GM21737 (cell line): ENCODE data around the gene ADGRE3.
"Not testable (repeated sequence)": the region's sequence is repeated elsewhere in the genome, so short reads cannot be mapped to it uniquely, and the experiment has no call there.

Source experiments
- ATAC-seq: cut with Tn5 transposase; IDR thresholded peaks from one replicate; pipeline ENCODE4 v1.9.1; 2021; ENCODE audit warnings: mild to moderate bottlenecking, moderate library complexity; ENCODE audit not compliant: unreplicated experiment

Gene ADGRE3

DNA sequence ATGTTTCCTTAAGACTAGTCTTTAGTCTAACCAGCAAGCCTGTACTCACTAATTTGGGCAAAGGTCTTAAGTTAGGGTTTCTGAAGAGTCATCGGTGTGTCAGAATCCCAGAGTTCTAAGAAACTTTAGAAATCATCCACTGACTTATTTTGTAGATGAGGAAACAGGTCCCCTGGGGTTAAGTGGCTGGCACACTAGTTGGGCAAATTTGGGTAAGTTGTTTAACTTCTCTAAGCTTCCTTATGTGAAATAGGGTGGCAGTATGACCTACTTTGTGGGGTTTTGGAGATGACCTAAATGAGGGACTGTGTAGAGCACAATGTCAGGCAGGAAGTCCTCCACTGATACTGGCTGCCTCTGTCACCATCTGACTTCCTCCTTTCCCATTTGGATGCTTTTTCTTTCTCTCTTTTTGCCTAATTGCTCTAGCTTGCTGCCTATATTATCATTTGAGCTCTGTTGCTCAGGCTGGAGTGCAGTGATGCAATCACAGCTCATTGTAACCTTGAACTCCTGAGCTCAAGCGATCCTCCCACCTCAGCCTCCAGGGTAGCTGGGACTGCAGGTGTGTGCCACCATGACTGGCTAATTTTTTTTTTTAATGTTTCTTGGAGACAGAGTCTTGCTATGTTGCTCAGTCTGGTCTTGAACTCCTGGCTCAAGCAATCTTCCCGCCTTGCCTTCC is 2.3 kb downstream of the ADGRE3 start:
- no peak for ATAC-seq

DNA sequence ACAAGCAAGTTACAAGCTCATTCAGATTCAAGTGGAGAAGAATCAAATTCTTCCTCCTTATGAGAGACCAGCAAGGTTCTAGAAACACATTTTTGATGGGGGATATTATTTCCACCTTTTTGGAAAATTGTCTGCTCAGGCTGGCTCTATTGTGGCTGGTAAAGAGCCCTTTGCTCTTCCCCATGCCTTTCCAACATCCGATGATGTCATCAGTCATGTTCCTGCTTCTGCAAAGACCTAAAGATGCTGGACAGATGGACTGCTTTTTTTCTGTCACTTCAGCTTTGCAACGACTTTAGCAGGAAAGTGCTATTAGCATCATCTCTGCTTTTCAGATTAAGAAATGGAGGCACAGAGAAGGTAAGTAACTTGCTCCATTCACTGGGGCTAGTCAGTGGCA is 4.2 kb downstream of the ADGRE3 start:
- ATAC-seq = no peak

DNA sequence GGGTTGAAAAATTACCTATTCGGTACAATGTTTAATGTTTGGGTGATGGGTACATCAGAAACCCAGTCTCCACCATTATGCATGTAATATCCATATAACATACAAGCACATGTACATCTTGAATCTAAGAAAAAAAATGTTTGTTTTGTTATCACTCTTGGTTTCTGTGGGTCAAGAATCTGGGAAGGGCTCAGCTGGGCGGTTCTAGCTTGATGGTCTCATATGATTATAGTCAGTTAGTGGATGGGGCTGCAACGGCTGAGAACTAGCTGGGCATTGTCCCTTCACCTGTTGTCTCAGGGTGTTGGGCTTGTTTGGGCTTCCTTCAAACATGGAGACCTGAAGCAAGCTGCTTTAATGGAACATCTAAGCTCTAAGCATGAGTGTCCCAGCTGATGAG is 4.7 kb downstream of the ADGRE3 start:
- no peak for ATAC-seq

DNA sequence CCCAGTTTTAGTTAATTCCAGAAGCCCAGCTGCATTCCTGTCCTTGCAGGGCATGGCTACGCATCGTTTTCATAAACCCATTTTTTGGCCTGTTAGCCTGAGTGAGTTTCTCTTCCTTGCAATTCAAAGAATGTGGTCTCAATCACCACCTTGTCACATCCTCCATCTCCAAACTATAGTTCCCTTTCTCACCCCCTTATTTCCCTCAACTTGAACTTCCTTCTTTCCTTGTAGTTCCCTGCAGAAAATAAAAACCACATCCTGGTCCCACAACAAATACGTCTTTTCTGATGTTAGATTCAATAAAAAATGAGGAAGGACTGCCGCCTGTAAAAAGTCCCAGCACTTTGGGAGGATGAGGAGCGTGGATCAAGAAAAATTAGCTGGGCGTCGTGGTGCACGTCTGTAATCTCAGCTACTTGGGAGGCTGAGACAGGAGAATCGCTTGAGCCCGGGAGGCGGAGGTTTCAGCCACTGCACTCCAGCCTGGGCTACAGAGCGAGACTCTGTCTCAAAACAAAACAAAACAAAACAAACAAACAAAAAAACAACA is 13.2 kb downstream of the ADGRE3 start:
- no peak for ATAC-seq

DNA sequence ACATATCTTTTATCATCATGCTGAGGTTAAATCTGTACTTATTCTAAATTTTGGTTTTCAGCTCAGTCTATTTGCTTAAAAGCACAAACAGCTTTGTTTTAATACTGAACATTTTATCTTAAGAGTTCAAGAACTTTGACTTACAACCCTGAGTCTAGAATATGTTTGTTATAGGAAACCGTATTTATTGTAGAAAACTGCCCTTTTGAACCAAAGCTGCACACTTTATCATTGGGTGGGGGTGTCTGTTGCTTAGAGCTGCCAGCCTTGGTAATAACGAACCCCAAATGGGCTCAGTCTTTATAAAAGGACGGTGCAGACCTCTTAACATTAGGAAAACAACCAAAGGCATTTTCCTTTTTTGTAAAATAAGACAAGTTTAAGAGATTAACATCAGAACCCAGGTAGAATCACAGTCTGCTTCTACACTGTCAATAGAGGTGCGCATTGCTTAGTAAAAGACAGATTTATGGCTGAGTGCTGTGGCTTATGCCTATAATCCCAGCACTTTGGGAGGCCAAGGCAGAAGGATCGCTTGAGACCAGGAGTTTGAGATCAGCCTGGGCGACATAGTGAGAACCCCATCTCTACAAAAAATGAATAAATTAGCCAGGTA is 14.7 kb downstream of the ADGRE3 start:
- ATAC-seq = no peak

DNA sequence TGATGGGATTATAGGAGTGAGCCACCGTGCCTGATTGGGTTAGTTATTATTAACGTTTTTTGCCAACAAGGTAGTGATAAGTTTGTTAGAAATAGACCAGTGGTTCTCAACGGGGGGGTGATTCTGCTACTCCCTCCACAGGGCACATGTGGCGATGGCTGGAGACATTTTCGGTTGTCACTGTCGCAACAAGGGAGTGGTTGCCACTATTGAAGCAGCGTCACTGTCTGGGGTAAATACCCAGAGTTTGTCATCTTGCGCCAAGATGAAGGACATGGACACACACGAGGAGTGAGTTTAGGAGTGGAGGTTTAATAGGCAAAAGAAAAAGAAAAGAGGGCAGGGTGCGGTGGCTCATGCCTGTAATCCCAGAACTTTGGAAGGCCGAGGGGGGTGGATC is 18.9 kb downstream of the ADGRE3 start:
- no peak for ATAC-seq

DNA sequence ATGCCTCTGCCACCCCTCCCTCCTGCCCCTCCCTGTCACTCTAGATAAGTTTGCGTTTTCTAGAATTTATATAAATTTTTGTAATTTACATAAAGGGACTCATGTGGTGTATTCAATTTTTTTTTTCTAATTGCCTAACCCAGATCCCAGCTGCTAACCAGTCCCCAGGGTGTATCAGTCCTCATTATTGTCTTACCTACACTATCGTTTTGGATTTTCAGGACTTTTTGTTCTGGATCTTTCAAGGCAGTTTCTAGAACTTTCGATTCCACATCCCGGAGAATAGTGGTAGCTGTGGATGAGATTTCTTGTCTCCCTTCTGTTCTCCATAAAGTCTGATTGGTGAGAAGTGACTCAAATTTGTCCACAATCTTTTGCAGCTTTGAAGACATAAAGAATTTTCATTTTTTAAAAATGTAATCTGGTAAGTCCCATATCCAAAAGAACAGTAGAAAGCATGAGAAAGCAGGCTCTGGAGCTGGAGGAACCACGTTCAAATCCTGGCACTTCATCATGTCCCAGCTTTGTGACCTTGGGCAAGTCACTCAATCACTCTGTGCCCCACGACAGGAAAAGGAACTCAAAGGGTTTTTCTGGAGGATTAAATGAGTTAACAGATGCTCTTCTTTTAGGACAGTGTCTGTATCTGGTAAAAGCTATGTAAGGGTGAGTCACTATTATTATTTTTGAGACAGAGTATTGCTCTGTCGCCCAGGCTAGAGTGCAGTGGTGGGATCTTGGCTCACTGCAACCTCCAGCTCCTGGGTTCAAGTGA is 19.7 kb downstream of the ADGRE3 start:
- no peak for ATAC-seq

DNA sequence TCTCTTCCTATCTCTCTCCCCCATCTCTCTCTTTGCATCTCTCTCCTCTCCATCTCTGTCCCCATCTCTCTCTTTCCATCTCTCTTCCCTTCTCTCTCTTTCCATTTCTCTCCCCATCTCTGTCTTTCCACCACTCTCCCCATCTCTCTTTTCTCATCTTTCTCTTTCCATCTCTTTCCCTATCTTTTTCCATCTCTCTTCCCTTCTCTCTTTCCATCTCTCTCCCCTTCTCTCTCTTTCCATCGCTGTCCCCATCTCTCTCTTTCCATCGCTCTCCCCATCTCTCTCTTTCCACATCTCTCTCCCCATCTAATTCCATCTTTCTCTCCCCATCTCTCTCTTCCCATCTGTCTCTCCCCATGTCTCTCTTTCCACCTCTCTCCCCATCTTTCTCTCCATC is 24.5 kb downstream of the ADGRE3 start:
- ATAC-seq = no peak

DNA sequence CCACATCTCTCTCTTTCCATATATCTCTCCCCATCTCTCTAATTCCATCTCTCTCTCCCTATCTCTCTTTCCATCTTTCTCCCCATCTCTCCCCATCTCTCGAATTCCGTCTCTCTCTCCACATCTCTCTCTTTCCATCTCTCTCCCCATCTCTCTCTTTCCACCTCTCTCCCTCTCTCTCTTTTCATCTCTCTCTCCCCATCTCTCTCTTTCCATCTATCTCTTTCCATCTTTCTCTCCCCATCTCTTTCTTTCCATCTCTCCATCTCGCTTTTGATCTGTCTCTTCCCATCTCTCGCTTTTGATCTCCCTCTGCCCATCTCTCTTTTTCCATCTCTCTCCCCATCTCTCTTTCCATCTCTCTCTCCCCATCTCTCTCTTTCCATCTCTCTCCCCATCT is 25.6 kb downstream of the ADGRE3 start:
- ATAC-seq = no peak

DNA sequence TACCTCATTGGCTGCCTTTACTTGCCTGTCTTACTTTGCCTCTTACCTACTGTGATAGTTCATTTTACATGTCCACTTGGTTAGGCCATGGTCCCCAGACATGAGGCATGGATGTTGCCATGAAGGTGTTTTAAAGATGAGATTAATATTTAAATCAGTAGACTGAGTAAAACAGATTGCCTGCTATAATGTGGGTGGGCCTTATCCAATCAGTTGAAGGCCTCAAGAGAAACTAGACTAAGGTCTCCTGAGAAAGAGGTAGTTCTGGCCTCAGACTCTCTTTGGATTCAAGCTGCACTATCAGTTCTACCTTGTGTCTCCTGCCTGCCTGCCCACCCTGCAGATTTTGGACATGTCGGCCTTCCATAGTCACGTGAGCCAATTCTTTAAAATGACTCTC is 26.1 kb downstream of the ADGRE3 start:
- no peak for ATAC-seq

DNA sequence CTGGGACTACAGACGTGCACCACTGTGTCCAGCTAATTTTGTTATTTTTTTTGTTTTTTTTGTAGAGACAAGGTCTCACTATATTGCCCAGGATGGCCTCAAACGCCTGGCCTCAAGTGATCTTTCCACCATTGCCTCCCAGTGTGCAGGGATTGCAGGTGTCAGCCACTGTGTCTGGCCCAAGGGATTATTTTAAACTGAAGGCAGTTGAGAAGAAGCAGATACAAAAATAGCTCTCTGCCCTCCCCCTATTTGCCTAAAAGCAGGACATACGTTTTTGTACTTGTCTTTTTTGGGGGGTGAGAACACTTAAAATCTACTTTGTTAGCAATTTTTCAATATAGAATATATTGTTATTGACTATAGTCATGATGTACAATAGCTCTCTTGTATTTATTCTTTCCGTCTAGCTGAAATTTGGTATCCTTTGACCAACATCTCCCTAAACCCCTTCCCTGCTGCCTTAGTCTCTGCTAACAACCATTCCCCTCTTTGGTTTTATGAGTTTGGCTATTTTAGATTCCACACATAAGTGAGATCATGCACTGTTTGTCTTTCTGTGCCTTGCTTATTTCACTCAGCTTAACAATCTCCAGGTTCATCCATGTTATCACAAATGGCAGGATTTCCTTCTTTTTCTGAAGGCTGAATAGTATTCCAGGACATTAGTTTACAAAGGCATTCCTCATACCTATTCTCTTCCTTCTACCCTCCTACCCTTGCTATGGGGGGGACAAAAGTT is 34.9 kb downstream of the ADGRE3 start:
- no peak for ATAC-seq

DNA sequence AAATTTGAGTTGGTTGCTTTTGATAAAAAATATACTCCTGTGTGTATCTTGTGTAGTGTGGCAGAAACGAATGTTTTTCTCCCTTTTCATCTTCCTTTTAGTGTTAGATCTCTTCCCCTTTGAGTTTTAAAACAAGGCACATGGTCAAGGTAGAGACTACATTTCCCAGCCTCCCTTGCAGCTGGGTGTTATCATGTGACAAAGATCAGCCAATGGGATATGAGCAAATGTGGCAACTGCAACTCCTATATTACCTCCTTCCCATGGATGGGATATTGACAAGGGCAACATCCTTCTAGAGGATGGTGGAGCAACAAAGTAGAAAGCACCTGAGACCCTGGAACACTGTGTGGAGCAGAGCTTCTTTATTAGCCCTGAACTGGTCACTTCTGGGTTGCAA is 42.4 kb downstream of the ADGRE3 start:
- no peak for ATAC-seq

DNA sequence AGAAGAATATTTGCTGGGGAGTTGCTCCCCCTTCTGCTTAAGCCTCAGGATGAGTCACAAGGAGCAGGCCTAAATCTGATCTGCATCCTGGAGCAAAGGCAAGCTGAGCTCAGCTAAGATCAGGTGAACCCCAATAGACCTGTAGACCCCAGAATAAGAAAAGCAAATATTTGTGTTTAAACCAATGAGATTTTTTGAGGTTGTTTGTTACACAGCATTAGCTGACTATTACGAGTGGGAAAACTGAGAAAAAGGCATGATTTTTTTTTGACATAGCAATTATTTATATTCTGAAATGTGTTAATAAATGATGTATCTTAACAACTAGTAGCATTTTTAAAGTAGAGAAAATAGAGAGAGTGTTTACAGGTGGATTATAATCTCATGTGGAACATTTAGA is 45.1 kb downstream of the ADGRE3 start:
- no peak for ATAC-seq

DNA sequence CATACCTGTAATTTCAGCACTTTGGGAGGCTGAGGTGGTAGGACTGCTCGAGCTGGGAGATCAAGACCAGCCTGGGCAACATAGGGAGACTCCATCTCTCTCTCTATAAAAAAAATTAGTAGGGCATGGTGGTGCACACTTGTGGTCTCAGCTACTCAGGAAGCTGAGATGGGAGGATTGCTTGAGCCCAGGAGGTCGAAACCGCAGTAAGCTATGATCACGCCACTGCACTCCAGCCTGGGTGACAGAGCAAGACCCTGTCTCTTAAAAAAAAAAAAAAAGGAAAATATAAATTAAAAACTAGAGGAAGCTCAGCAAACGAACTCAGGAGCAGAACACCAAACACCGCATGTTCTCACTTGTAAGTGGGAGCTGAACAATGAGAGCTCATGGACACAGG is 50.2 kb downstream of the ADGRE3 start:
- not testable (repeated sequence) for ATAC-seq

DNA sequence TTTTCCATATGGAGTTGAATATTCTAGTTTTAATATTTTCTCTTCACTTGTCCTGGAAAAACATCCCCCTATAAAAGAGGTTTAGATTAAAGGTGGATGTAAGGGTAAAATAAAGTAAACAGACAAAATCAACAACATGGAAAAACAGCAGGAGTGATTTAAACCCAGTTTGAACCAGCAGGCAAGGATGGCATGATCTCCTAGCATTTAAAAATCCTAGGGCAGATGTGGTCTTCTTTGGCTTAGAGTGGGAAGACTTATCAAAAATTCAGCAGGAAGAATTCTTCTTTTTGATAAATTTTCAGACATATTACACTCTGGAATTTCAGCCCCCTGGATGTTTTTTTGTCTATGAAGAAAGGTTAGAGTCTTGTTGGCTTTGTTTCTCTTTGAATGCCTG is 55.2 kb downstream of the ADGRE3 start:
- ATAC-seq = no peak

DNA sequence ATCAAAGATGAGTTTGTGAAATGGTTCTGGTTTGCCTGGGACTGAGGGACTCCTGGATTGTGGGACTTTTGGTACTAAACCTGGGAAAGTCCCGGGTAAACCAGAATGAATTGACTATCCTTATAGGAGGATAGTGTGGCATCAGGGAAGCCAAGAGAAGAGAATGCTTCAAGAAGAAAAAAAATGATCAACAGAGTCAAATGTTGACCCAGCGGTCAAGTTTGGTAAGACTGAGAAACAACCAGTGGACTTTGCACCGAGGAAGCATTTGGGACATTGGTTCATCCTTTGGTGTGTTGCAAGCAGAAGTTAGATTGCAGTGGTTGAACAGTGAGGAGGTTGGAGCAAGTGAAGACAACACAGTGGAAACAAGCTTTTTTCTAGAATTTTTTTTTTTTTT is 58.2 kb downstream of the ADGRE3 start:
- no peak for ATAC-seq

DNA sequence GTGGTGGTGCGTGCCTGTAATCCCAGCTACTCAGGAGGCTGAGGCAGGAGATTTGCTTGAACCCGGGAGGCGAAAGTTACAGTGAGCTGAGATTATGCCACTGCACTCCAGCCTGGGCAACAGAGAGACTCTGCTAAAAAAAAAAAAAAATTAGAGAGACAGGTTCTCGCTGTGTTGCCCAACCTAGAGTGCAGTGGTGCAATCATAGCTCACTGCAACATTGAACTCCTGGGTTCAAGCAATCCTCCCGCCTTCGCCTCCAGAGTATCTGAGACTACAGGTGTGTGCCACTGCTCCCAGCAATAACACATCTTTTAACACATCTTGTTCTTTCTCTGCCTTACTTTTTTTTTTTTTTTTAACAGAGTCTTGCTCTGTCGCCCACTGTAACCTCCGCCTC is 59.0 kb downstream of the ADGRE3 start:
- no peak for ATAC-seq

DNA sequence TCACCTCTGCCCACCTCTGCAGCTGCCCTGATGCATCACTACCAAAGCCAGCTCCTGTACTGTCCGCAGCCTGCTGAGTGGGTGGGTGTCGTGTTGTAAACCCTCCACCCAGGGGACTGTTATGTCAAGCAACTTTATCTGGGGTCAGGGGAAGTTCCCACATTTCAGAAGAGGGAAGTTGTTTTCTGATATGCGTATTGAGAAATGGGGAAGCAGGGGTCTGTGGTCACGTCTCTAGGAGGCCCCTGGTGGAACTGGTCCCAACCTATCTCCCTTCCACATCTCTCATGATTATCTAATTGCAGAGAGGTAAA is 60.6 kb downstream of the ADGRE3 start:
- no peak for ATAC-seq

DNA sequence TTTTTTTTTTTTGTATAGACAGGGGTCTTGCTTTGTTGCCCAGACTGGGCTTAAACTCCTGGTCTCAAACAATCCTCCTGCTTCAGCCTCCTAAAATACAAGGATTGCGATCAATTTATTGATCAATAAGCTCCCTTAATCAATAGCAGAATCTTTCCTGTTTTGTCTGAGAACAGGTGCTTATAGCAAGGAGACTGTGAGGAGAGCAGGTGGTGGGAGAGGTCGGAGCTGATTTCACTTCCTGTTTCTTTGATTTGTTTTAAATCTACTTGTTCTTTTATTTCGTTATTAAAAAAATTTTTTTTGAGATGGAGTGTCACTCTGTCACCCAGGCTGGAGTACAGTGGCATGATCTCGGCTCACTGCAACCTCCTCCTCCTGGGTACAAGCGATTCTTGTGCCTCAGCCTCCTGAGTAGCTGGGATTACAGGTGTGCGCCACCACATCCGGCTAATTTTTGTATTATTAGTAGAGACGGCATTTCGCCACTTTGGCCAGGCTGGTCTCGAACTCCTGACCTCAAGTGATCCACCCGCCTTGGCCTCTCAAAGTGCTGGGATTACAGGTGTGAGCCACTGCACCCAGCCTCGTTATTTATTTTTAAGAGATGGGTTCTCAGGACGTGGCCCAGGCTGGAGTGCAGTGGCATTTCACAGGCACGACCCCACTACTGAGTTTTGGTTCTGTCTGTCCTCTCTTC is 61.1 kb downstream of the ADGRE3 start:
- ATAC-seq = not testable (repeated sequence)

DNA sequence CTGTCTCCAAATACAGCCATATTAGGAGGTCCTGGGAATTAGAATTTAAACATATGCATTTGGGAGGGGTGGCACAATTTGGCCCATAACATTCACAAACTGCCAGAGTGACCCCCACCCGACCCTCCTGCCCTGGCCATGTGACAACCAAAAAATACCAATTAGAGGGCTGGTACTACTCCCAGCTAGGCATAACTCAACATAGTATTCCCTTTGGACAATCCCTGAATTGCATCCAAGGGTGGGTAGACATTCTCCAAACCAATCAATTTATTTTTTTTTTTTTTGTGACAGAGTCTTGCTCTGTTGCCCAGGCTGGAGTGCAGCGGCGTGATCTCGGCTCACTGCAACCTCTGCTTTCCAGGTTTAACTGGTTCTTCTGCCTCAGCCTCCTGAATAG is 62.0 kb downstream of the ADGRE3 start:
- ATAC-seq = no peak

DNA sequence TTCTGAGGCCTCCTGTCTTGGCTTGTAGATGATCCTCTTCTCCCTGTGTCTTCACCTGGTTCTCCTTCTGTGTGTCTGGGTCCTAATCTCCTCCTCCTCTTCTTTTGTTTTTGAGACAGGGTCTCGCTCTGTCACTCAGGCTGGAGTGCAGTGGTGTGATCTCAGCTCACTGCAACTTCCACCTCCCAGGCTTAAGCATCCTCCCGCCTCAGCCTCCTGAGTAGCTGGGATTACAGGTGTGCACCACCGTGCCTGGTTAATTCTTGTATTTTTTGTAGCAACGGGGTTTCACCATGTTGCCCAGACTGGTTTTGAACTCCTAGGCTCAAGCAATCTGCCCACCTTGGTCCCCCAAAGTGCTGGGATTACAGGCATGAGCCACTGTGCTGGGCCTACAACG is 62.4 kb downstream of the ADGRE3 start:
- not testable (repeated sequence) for ATAC-seq
